GM12873 (cell line): ENCODE data around the gene SLC25A26.

ENCODE experiments used
- CTCF ChIP-seq: IDR thresholded peaks from 2 replicates; pipeline ENCODE4 v1.5.1; 2012; ENCODE audit warnings: low read depth, mild to moderate bottlenecking, moderate library complexity, low read length, control low read depth; ENCODE audit not compliant: insufficient read depth; ENCODE audit errors: missing control alignments

The SLC25A26 gene

GRCh38 chr3:66390013-66390412 lies 169.2 kb downstream of the SLC25A26 start:
- TF ChIP-seq CTCF = no peak

GRCh38 chr3:66392512-66392911 lies 171.7 kb downstream of the SLC25A26 start:
- no peak for TF ChIP-seq CTCF

- TF ChIP-seq CTCF = no peak
Measured at GRCh38 chr3:66392966-66393332, 172.1 kb downstream of the SLC25A26 start.

GRCh38 chr3:66393333-66394005 lies 172.7 kb downstream of the SLC25A26 start:
- TF ChIP-seq CTCF = no peak

- TF ChIP-seq CTCF = no peak
Measured at GRCh38 chr3:66394019-66394752, 173.4 kb downstream of the SLC25A26 start.

- TF ChIP-seq CTCF = no peak
Measured at GRCh38 chr3:66394753-66395249, 174.0 kb downstream of the SLC25A26 start.

- no peak for TF ChIP-seq CTCF
Measured at GRCh38 chr3:66395635-66396034, 174.8 kb downstream of the SLC25A26 start.
